HFFc6 (cell line): ENCODE measurements around the gene FNDC1. TPM values are rescaled to one million over a fixed set of nuclear protein-coding genes. Genes with fewer than 3 reads are reported as not detected.

Source experiments
- DNase-seq: peaks from one replicate; pipeline ENCODE4 v3.0.0-alpha.2; 2018
- H3K27ac Mint-ChIP-seq: 2 replicates; pipeline ENCODE4 v1.8.0; 2020; ENCODE audit warnings: mild to moderate bottlenecking, mixed read lengths
- H3K27me3 Mint-ChIP-seq: 2 replicates; pipeline ENCODE4 v1.8.0; 2021; ENCODE audit warnings: mild to moderate bottlenecking, moderate library complexity, mixed read lengths; ENCODE audit not compliant: insufficient read depth
- H3K36me3 Mint-ChIP-seq: 2 replicates; pipeline ENCODE4 v1.8.0; 2021; ENCODE audit warnings: low read depth, mixed read lengths
- H3K4me1 Mint-ChIP-seq: 2 replicates; pipeline ENCODE4 v1.8.0; 2020; ENCODE audit warnings: low read depth, mixed read lengths
- H3K4me3 Mint-ChIP-seq: 2 replicates; pipeline ENCODE4 v1.8.0; 2020; ENCODE audit warnings: mild to moderate bottlenecking, moderate library complexity, mixed read lengths
- H3K9me3 Mint-ChIP-seq: 2 replicates; pipeline ENCODE4 v1.8.0; 2020; ENCODE audit warnings: mild to moderate bottlenecking, mixed read lengths
- CTCF ChIP-seq: fragments of 200-600 bp; sonication (generic); IDR thresholded peaks from 2 replicates; pipeline ENCODE4 v1.5.0; 2021; ENCODE audit warnings: antibody characterized with exemption, mild to moderate bottlenecking
- total RNA-seq, 6 experiments: library from RNA; stranded (reverse); fragmentation: NEBNext Ultra II Directional; extraction: Animal tissue kit (Norgen Biotek cat#: 25700); gene quantifications; 2 replicates in 1 of 6; 3 replicates in 5 of 6; pipeline ENCODE4 v1.2.3, GENCODE V29; 2021

The FNDC1 gene
- total RNA-seq, 6 experiments from 2014 or later = not detected

DNA sequence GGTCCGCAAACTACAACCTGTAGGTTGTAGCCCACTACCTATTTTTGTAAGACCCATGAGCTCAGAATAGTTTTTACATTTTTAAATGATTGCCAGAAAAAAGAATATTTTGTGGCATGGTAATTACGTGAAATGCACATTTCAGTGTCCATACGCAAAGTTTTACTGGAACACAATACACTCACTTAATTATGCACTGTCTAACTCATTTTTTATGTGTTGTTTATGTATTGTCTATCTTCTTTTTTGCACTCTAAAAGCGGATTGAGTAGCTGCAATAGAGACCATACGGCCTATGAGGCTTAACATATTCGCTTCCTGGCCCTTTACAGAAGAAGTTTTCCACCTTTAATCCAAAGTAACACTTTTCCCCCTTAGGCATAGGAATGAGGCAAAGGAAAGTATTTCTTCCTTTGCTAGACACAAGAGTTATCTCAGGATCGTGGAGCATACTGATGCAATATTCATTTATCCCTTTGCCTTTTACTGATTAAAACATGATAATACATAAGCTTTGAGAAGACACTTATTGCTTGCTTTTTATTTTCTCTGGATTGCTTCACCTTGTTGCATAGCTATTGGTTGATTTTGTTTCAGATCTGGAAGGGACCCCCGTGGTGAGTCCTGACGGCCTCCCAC, 69.8 kb downstream of the FNDC1 start:
- no peak overlapping the region for H3K27ac Mint-ChIP-seq
- no peak overlapping the region for H3K4me3 Mint-ChIP-seq
- H3K36me3 Mint-ChIP-seq = no peaks in the 10 kb centered on the region
- H3K9me3 Mint-ChIP-seq = no peaks in the 10 kb centered on the region; the same call in 1 of the 2 replicates
- peaks cover 6% of the 10 kb centered on the region; the same call in 1 of the 2 replicates for H3K27me3 Mint-ChIP-seq
- no peak for TF ChIP-seq CTCF
- DNase-seq = no peak
- no peaks in the 10 kb centered on the region for H3K4me1 Mint-ChIP-seq

DNA sequence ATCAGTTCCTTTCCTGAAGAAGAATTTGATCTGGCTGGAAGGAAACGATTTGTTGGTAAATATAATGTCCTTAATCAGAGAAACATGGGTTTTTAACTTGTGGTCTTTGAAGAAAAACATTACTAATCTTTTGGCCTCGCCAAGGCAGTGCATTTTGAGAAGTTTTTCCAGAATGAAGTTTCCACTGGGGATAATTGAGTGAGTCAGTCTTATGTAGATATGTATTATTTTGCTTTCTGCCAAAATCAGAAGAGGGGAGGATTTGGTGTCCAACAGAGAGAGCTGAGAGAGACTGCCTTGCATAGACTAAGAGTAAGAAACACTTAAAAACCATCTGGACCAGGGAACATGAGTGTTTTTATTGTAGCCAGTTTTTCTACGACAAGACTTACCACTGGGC, 79.9 kb downstream of the FNDC1 start:
- TF ChIP-seq CTCF = no peak
- H3K36me3 Mint-ChIP-seq = no peaks in the 10 kb centered on the region
- peaks cover 6% of the 10 kb centered on the region for H3K27me3 Mint-ChIP-seq
- H3K4me3 Mint-ChIP-seq = no peak overlapping the region
- no peak for DNase-seq
- no peak overlapping the region for H3K27ac Mint-ChIP-seq
- H3K9me3 Mint-ChIP-seq = no peaks in the 10 kb centered on the region
- H3K4me1 Mint-ChIP-seq = peaks cover 14% of the 10 kb centered on the region

DNA sequence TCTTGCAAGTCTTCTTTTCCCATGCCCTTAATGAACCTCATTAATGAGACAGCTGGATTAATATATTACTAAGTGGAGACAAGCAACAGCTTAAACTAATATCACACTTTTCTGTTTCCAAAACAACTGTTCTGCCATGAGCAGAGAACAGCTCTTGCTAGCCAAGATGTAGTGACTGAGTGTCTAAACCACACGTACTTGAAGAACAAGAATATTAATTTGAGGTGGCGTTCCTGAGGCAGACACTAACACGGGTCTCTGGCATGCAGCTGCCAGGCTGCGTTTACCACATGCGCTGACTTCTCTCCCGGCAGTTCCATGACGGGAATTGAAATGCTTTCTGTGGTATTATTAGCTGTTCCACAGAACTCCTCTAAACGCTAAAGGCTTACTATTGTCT, 80.6 kb downstream of the FNDC1 start:
- Mint-ChIP-seq H3K9me3 (no peaks in the 10 kb centered on the region), H3K4me3 (no peak overlapping the region), H3K27me3 (peaks cover 5% of the 10 kb centered on the region), H3K4me1 (peaks cover 20% of the 10 kb centered on the region), H3K27ac (no peak overlapping the region), H3K36me3 (no peaks in the 10 kb centered on the region)
- TF ChIP-seq CTCF = no peak
- DNase-seq = no peak

GRCh38 chr6:159250633-159251032, 81.4 kb downstream of the FNDC1 start:
- Mint-ChIP-seq H3K9me3 (no peaks in the 10 kb centered on the region), H3K27ac (no peak overlapping the region), H3K27me3 (peaks cover 8% of the 10 kb centered on the region), H3K4me3 (no peak overlapping the region), H3K36me3 (no peaks in the 10 kb centered on the region), H3K4me1 (peaks cover 25% of the 10 kb centered on the region)
- TF ChIP-seq CTCF = no peak
- no peak for DNase-seq

DNA sequence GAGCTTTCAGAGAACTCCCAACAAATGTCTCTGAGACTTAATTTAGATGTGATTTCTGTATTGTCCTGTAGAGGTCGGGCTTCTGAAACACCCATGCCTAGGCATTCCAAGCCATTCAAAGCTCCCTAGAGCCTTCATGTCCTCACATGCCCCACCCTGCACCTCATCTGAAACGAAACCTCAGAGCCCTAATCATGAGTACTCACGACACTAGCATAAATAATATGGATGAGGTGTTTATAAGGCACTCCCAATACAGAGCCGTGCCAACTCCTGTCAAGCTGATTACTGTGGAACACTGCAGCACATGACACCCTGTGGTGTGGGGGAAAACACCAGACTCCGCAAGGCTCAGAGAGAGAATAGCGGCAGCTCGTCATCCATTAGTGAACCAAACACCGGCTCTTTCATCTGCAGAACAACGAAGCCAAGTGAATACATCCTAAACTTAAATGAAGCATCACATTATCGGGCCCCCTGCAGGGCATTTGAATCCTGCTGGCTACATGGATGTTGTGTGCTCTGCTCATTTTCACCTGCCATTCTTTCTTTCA, 83.8 kb downstream of the FNDC1 start:
- peak; percentile 52 for DNase-seq
- TF ChIP-seq CTCF = peak; percentile 81
- H3K36me3 Mint-ChIP-seq = no peaks in the 10 kb centered on the region
- peak overlapping the region; percentile 77 for H3K4me3 Mint-ChIP-seq
- H3K9me3 Mint-ChIP-seq = no peaks in the 10 kb centered on the region
- H3K27me3 Mint-ChIP-seq = peaks cover 6% of the 10 kb centered on the region
- no peak overlapping the region for H3K27ac Mint-ChIP-seq
- peaks cover 25% of the 10 kb centered on the region for H3K4me1 Mint-ChIP-seq
